AG09319 (cell line): Measurements from ENCODE around the gene MYO5B.

Experiments used
- DNase-seq: peaks from one replicate; pipeline ENCODE4 v3.0.0-alpha.2; 2010; ENCODE audit warnings: low read depth; ENCODE audit errors: extremely low read depth
- TF ChIP-seq, protein P1 (sequence below): IDR thresholded peaks from 2 replicates; pipeline ENCODE4 v1.5.1; 2011; ENCODE audit warnings: low read depth, mild to moderate bottlenecking, inconsistent platforms, low read length, moderate library complexity

The MYO5B gene

DNA sequence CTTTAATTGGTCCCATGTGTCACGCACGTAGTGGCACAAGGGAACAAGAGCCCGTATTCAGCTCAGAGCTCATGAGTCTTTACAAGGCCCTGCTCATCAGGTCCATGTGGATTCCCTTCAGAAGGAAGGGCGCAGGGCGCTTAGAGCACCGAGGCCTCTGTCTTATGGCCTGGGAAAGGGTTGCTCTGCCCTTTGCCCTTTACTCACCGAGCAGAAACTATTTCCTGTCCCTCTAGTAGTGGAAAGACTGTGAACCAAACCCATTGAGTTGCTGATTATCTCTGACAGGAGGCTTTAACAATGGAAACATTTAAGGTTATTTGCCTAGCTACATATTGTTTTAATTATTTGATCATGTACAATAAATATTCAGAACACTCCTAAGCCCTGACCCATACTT is 279.6 kb downstream of the MYO5B start:
- TF ChIP-seq, protein P1, sequence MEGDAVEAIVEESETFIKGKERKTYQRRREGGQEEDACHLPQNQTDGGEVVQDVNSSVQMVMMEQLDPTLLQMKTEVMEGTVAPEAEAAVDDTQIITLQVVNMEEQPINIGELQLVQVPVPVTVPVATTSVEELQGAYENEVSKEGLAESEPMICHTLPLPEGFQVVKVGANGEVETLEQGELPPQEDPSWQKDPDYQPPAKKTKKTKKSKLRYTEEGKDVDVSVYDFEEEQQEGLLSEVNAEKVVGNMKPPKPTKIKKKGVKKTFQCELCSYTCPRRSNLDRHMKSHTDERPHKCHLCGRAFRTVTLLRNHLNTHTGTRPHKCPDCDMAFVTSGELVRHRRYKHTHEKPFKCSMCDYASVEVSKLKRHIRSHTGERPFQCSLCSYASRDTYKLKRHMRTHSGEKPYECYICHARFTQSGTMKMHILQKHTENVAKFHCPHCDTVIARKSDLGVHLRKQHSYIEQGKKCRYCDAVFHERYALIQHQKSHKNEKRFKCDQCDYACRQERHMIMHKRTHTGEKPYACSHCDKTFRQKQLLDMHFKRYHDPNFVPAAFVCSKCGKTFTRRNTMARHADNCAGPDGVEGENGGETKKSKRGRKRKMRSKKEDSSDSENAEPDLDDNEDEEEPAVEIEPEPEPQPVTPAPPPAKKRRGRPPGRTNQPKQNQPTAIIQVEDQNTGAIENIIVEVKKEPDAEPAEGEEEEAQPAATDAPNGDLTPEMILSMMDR = no peak
- DNase-seq = no peak

DNA sequence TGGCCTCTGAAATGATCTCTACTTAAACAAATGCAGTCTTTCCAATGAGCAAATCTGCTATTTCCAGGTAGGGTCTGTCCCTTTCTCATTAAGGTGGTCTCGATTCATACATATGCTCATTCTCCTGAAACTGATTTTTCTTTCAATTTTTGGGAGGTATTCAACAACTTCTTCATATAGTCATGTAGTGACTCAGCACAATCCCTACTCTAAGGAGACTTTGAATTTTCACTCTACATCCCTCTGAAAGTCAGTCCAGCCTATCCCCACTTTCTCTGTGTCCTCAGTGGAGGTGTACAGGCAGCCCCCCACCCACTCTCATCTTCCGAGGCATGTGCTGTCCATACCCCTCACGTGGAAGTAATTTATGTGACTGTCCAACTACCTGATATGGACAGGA is 281.7 kb downstream of the MYO5B start:
- no peak for DNase-seq
- TF ChIP-seq, protein P1 = no peak

DNA sequence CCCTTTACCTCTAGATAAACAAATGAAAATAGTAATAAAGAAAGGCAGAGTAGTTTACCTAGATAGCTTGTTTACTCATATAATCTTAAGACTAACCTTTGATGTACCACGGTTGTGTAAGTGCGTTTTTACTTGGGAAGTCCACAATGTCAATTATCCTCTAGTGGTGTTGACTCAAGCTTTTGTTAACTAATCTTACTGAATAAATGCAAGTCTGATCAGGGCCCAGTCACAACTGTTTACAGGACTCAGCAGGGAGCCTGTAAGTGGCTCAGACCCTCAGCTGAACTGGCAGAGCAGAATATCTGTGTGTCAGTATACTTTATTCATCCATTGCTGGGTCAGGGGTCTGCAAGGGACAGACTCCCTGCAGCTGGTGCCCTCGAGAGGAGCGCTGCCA is 283.5 kb downstream of the MYO5B start:
- DNase-seq = no peak
- TF ChIP-seq, protein P1 = no peak

DNA sequence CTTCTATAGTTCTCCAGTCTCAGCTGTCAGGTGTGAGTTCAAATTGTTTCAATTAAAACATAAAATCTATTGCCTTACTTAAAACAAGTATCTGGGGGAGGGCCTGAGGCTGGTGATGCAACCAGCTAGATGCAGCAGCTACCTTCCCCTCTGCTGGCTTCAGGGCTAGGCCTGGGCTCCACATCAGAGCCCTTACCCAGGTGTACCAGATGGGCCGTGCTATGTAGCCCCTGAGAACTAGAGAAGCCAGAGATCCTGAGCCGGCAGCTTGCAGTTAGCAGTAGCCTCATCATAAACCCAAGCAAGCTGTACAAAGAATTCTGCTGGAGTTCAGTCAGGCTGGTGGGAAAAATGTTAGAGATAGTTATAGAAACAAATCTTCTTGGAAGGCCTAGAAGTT is 284.0 kb downstream of the MYO5B start:
- DNase-seq = no peak
- TF ChIP-seq, protein P1 = no peak

DNA sequence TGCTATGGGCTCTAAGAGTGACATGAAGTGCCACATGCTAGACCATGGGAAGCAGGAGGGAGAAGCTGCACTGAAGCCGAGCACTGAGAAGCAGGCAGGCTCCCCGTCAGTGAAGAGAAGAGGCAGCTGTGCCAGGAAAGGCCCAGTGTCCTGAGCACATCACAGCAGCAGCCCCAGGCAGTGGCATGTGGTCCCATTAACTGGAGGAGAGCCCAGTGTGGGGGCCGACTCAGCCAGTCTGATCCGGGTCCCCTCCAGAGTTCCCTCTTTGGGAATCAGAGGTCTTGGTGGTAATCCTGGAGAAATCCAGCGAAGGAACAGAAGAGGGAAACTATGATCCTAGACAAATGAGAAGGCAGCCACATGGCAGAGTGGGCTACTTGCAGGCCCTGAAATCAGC is 284.9 kb downstream of the MYO5B start:
- DNase-seq = no peak
- TF ChIP-seq, protein P1 = no peak

DNA sequence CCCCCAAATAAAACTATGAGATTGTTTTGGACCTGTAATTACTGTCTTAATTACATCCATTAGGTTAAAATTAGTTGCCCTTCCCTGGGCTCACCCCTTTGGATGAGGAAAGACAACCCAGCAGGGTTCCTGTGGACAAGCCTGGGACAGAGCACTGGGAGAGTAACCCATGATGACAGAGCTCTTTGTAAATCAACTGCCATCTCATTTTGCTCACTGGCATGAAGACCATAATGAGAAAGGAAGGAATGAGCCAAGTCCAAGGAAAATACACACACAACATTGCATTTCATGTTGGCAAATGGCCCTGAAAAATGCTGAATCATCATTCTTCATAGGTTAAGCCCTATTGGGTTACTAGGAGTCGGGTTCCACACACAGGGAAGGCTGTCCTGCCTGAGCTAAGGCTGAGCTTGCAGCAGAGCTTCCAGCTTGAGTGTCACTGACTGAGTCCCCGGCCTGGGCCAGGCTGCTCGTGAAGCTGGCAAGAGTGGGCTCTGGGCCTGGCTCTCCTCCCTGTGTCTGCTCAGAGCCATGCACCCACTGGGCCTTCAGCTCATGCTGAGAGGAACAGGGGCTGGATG is 287.5 kb downstream of the MYO5B start:
- peak; percentile 30 for DNase-seq
- TF ChIP-seq, protein P1 = no peak

DNA sequence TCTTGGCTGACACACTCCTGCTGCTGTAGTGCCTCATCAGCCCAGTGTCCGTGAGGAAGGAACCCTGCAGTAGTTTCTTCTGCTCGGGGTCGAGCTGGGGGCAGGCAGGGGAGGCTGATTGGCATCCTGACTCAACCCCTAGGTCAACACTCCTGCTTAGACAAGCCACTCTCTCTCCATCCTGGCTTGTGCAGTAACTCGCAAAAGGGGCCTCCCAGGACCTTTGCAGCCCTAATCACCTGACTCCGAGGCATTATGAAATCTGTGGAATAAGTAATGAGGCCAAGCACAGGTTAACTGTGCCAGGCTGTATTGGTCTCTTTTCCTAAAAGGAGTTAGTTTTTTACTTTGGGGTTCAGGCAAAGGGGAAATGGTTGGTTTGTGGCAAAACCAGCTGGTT is 289.2 kb downstream of the MYO5B start:
- TF ChIP-seq, protein P1 = no peak

More for the DNA sequence above, 289.2 kb downstream of the MYO5B start:
- DNase-seq = no peak
